Gastroesophageal sphincter (tissue), 3 donors: ENCODE data around the gene FYN.

Source experiments
- POLR2A ChIP-seq, 2 donors: fragments of 450-650 bp; IDR thresholded peaks; one replicate each; pipeline ENCODE4 v1.6.1; 2017; ENCODE audit warnings: antibody characterized with exemption in 2 of 2, mild to moderate bottlenecking in 2 of 2, moderate library complexity in 1 of 2
- TF ChIP-seq, protein P1 (sequence below), 4 experiments: fragments of 200-600 bp in 2 of 4; fragments of 450-650 bp in 2 of 4; sonication (generic) in 1 of 4; IDR thresholded peaks; one replicate each; pipeline ENCODE4 v1.5.1; 2017 to 2019; ENCODE audit warnings: antibody characterized with exemption in 4 of 4, mild to moderate bottlenecking in 2 of 4, moderate library complexity in 2 of 4

DNA sequence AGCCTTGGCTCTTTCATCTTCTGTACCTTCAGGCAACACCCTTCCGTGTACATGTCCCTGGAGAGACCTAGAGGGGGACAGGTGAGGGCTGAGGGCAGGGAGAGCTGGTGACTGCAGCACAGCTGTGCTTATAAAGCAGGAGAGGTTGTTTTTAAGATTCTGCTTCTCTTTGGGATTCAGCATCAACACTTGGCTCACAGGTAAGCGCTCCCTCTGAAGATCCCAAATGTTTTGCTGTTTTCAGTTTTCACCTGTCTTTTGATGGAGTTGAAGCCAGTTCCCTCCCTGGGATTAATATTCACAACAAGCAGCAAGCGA, 248.2 kb downstream of the FYN start:
- TF ChIP-seq, protein P1, sequence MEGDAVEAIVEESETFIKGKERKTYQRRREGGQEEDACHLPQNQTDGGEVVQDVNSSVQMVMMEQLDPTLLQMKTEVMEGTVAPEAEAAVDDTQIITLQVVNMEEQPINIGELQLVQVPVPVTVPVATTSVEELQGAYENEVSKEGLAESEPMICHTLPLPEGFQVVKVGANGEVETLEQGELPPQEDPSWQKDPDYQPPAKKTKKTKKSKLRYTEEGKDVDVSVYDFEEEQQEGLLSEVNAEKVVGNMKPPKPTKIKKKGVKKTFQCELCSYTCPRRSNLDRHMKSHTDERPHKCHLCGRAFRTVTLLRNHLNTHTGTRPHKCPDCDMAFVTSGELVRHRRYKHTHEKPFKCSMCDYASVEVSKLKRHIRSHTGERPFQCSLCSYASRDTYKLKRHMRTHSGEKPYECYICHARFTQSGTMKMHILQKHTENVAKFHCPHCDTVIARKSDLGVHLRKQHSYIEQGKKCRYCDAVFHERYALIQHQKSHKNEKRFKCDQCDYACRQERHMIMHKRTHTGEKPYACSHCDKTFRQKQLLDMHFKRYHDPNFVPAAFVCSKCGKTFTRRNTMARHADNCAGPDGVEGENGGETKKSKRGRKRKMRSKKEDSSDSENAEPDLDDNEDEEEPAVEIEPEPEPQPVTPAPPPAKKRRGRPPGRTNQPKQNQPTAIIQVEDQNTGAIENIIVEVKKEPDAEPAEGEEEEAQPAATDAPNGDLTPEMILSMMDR (IDR thresholded peaks at IDR 0.05): no peak
- TF ChIP-seq POLR2A (IDR thresholded peaks at IDR 0.05): no peak
